GM21619 (cell line): ENCODE measurements around the gene SYT1.

Source experiments
- ATAC-seq: cut with Tn5 transposase; IDR thresholded peaks from one replicate; pipeline ENCODE4 v1.9.1; 2021; ENCODE audit not compliant: unreplicated experiment

SYT1 gene

GRCh38 chr12:79380402-79380801 is 515.8 kb downstream of the SYT1 start:
- ATAC-seq = no peak

- ATAC-seq = no peak
Observed at GRCh38 chr12:79381248-79382208, 517.0 kb downstream of the SYT1 start.

DNA sequence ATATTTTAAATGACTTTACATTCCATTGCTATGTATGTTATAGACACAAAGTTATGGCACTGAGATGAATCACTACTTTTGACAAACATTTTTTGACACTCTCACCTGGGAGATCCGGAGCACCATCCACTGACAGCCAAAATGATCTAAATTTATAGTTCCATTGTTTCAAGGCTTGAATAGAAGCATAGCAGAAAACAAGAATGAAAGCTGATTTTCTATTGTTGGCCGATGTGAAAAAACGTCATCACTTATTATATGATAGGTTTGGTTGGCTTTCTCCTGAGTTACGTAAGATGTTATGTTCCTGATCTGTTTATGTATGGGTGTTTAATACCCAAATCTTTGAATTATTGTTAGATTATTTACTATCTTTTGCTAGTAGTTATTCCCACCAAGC is 520.0 kb downstream of the SYT1 start:
- ATAC-seq = no peak

DNA sequence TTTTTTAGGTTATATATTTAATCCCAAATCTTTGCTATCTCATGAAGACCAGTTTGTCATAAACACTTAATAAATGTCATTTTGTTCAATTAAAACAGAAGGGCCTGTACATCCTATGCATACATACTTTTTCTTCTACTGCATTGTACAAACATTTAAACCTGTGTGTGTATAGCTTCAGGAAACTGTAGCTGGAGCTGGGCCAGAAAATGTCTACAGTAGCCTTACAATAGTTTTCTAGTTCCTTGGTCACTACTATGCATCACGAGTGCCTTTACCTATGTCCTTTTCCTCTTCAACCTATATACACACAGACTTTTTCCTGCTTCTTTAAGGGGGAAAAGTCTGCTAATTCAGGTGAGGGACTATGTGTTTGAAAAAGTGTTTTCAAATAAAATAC is 523.4 kb downstream of the SYT1 start:
- ATAC-seq = no peak

DNA sequence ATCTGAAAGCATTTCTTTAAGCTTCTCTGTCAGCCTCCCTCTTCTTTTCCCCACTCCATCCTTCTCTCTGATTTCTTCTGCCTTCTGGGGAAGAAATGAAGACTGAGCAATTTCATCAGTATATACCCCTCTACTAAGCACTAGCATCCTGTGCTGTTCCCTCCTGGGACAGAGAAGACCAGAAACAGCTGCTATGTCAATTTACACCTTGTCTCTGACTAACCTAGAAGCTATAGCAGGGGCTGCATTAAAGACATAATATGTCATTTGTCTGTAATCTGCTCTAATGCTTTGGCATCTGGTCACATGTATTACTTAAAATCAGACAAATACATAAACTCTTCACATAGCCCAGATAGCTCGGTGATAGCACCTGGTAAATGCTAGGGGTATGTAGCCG is 529.3 kb downstream of the SYT1 start:
- no peak for ATAC-seq

DNA sequence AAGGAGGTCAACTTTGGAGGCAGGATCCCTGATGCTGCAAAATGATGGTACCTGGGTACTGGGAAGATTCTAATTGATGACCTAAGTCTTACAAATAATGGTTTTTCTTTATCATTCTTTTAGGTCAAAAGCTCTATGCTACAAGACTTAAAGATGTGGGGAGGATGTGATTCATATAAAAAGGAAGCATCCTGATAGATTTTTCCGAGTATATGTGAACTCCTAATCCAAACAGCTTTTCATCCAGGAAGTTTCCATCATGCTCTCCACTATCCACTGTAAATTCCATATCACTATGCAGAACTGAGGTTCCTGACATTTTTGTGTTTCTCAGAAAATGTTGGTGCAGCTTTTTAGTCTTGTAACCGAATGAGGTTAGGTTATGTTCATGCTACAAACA is 533.0 kb downstream of the SYT1 start:
- no peak for ATAC-seq

DNA sequence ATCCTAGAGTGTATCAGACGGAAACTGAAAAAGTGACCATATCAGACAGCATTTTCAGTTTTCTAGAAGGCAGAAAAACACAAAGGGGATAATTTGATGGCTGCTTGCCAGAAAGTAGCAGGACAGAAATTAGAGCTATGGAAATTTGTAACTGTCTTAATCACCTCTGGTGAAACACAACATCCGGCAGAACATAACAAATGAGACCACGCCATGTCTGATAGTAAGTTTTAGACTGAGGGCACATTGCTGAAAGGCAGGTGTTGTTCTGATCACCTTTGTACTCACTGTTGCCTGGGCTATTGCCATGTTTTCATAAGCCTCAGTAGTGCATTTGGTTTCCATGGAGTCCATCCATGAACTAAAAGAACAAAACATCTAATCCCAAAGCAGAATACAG is 535.9 kb downstream of the SYT1 start:
- ATAC-seq = no peak

DNA sequence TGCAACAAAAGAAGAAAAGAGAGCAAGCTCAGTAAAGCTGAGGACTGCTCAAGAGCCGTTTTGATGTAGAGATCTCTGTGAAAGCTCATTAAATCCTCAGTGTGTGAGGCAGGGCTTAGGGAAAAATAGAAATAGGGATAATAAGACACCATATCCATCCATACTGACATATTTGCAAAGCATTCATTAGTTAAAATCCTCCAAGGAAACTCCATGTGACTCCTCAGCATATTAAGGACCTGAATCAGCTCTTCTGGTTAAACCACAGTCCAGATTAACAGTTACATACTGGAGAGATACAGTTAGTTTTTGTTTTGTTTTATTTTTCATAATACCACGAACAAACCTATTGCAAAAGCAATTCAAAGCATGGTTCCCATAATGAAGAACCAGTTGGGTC is 538.0 kb downstream of the SYT1 start:
- no peak for ATAC-seq

DNA sequence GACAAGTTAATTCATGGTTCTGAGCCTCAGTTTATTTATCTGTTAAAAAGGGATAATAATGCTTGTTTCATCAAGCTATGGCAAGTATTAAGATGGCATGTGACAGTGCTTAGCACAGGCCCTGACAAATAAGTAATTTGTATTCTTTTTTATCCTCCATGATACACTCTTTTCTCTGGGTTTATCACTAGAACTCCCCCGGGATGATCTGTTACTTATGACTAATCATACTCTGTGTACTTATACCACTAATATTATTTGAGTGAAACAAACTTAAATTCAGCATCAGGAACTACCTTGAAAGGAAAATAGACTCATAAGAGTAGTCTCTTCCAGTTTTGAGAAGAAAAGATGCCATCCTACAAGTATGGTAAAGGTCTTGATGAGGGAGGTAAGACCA is 542.4 kb downstream of the SYT1 start:
- no peak for ATAC-seq

DNA sequence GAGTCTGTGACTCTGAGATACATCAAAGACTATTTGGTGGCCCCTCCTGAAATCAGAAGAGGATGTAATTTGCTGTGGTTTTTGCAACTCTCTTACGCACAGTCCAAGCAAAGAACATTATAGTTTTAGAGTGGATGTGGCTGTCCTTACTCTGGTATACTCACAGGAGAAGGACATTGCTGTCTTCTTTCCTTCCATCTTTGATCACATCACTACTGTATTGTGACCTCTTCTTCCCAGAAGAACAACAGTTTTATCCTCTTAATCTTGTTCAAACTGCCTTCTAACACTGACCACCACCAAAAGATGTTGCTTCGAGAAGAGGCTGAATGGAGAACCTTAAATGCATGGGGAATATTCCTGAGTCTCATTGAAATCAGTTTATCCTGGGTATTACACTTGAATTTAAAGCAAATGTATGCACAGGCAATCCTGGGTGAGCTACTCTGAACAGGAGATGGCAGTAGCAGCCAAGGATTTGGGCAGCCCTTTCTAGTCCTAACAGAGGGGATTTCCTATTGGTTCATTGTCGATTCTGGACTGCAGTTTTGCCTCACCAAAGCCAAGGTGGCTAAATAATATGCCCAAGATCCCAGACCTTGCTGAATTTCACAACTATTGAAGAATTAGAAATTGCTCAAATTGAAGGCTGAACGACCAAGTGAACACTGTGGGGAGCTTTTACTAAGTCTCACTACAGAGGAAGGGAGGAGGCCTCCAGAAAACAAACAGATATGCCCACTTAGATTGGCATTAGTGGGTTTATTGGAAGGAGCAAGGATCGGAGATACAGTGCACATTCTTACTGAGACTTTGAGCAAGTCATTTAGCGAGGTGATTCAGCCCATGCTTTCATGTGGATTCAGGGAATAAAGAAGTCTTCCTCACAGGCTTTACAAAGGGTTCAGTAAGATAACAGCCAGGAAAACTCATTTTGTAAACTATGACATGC is 543.4 kb downstream of the SYT1 start:
- no peak for ATAC-seq

DNA sequence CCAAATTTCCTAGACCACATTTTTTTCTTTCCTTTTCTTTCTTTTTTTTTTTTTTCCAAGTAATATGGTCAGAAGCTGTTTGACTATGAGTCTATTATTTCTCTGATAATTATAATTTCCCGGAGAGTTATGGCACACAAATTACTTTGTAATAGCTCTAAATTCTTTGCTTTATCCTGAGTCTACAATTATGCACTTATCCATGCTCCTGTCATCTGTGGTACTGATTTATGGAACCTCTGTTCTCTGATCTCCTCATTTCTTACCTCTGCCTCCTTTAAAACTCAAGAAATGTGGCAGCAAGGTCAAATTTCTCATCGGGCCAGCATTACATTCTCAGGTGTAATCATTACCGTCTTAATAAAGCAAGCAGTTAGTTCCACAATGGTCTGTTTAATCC is 544.1 kb downstream of the SYT1 start:
- no peak for ATAC-seq

DNA sequence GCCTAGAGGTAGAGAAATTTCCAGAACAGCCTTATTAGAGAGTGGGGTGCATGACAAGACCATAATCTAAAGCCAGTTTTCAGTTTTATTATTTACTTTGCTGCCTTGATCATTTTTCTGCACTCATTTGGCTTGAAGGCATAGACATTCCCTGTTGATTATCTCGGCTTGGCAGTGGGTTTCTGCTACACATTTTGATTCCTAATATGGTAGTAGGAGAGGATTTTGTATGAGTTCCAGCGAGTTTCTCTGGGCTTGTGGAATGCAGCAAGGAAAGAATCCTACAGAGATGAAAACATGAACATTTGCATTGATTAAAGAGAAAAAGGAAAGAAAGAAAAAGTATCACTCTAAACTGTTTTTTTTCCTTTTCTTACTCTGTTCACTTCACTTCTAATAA is 545.0 kb downstream of the SYT1 start:
- no peak for ATAC-seq

DNA sequence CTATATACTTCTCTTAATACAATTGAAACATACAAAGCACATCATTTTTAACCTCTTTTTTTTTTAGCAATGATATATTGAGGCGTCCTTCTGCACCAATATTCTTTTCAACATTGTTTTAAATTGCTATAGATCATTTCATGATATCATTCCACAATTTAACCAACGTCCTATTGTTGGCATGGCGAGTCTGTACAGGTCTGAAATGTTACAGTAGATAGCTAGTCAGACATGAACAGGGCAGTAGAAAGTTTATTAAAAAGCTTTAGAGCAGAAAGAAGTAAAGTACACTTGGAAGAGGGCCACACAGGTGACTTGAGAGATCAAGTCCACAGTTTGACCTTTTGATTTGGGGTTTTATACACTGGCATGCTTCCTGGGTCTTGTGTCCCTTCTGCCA is 547.2 kb downstream of the SYT1 start:
- no peak for ATAC-seq

DNA sequence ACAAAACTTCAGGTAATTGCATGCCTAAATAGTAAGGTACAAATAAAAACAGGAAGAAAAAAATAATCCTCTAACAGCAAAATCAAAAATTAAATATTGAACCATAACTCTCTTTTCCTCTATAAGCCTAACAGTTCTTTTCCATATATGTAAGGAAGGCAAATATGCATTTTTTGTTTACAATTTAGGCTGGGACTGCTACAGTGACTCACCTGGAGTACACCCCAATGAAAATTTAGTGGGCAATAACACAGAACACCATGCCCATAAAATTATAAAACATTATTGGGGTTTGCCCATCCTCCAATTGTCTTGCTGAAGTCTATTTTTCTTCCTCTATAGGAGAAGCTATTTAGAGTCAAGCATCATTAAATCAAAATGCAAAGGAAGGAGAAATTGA is 549.2 kb downstream of the SYT1 start:
- no peak for ATAC-seq

- no peak for ATAC-seq
Observed at GRCh38 chr12:79414252-79414651, 549.7 kb downstream of the SYT1 start.

DNA sequence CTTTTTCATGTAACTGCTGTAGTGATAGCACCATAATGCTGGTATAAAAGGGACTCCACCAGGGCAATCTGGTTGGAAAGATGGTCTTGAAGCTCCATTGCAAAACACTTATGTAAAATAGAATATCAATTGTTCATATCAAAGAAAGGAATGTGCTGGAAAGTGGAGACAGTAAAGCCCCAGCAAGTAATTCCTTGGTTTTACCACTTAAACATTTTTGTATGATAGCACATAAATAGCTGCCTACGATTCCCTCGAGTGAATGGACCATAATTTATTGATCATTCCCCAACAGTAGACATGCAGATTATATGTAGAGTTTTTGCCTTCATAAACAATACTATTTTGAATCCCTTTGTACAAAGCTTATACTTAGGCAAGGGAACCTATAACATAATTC is 550.7 kb downstream of the SYT1 start:
- ATAC-seq = no peak

GRCh38 chr12:79415746-79416435 is 551.3 kb downstream of the SYT1 start:
- no peak for ATAC-seq

GRCh38 chr12:79420146-79420618 is 555.6 kb downstream of the SYT1 start:
- ATAC-seq = no peak

GRCh38 chr12:79421236-79421740 is 556.7 kb downstream of the SYT1 start:
- no peak for ATAC-seq

- no peak for ATAC-seq
Observed at GRCh38 chr12:79422060-79422812, 557.7 kb downstream of the SYT1 start.
